ENCODE data around the gene EED. TPM values are rescaled to one million over a fixed set of nuclear protein-coding genes. Genes with fewer than 3 reads are reported as not detected.

EED gene
- total RNA-seq, result 10 to 100 TPM; 21.9 to 28.3 TPM

DNA sequence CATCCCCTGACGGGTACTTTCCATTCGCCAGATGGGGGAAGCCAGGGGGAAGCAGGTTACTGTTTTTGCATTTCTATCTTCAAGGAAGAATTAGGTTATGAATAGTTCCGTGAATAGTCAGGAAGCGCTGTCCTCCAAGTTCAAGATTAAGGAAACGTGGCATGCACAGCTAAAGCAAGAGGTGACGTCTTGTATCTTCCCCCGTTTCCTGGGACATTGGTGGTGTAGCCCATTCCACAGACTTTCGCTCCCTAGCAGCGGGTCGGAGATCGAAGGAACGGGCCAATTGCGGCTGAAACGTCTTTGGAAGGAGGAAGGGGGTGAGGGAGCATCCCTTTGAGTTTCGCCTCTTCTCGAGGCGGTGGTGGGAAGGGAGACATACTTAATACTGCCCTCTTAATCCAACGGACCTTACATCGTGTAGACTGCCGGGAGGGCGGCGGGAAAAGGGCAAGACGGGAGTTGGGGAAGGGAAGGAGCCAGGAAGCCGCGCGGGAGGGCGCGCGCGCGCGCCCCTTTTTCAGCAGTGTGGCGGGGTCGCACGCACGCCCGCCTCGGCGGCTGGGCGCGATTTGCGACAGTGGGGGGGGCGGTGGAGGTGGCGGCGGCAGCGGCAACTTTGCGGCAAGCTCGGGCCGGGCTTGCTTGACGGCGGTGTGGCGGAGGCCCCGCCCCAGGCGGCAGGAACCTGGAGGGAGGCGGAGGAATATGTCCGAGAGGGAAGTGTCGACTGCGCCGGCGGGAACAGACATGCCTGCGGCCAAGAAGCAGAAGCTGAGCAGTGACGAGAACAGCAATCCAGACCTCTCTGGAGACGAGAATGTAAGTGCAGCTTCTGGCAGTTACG, at the start of gene EED:
EED (plus strand) TSS at position 232 of the 847 bp plus-strand sequence; CDS start at position 709, 477 bp downstream.
- Histone ChIP-seq H3K9me3 (no peaks in the 10 kb centered on the region), H3K27me3 (no peaks in the 10 kb centered on the region), H3K27ac (peak within 1 kb of the TSS; percentile 96), H3K4me3 (peak within 1 kb of the TSS; percentile 70), H3K4me1 (peaks cover 13% of the 10 kb centered on the region), H3K36me3 (no peaks in the 10 kb centered on the region), H3K9ac (ENCODE audit: low read depth in 2 of 2, low read length in 2 of 2) (peak within 1 kb of the TSS; percentile 96)
- intact Hi-C loops (cut with DNase I), result no loop called here
- peak; percentile 94 for DNase-seq
- no peak for TF ChIP-seq CTCF (IDR thresholded peaks at IDR 0.05)

- intact Hi-C loops (cut with DNase I), result loop anchor here (5.0 to 10.0 kb wide), 2 partner anchors 153 to 340 kb away; partner anchors contain the start of gene CCDC83
- no peak overlapping the region for H3K4me3 ChIP-seq
- H3K9ac ChIP-seq (ENCODE audit: low read depth in 2 of 2, low read length in 2 of 2), result no peak overlapping the region
- H3K9me3 ChIP-seq, result no peaks in the 10 kb centered on the region
- no peak overlapping the region for H3K27ac ChIP-seq
- no peak for DNase-seq
- no peaks in the 10 kb centered on the region for H3K4me1 ChIP-seq
- TF ChIP-seq CTCF (IDR thresholded peaks at IDR 0.05), result no peak
- no peaks in the 10 kb centered on the region for H3K36me3 ChIP-seq
- no peaks in the 10 kb centered on the region for H3K27me3 ChIP-seq
Observed at GRCh38 chr11:86194998-86195397, 49.6 kb upstream of the EED start.

- Histone ChIP-seq H3K9me3 (no peaks in the 10 kb centered on the region), H3K36me3 (no peaks in the 10 kb centered on the region), H3K27me3 (no peaks in the 10 kb centered on the region), H3K9ac (ENCODE audit: low read depth in 2 of 2, low read length in 2 of 2) (no peak overlapping the region), H3K4me1 (no peaks in the 10 kb centered on the region), H3K27ac (no peak overlapping the region), H3K4me3 (no peak overlapping the region)
- no peak for DNase-seq
- intact Hi-C loops (cut with DNase I), result loop anchor here (10.0 kb wide), 1 partner anchor 341 kb away; the partner anchor contains the start of gene CCDC83
- TF ChIP-seq CTCF (IDR thresholded peaks at IDR 0.05), result no peak
Observed at GRCh38 chr11:86196085-86196696, 48.4 kb upstream of the EED start.

- intact Hi-C loops (cut with DNase I), result loop anchor here (10.0 kb wide), 1 partner anchor 342 kb away; the partner anchor contains the start of gene CCDC83
- Histone ChIP-seq H3K4me1 (no peaks in the 10 kb centered on the region), H3K27ac (no peak overlapping the region), H3K27me3 (no peaks in the 10 kb centered on the region), H3K9me3 (no peaks in the 10 kb centered on the region), H3K9ac (ENCODE audit: low read depth in 2 of 2, low read length in 2 of 2) (no peak overlapping the region), H3K36me3 (no peaks in the 10 kb centered on the region), H3K4me3 (no peak overlapping the region)
- no peak for TF ChIP-seq CTCF (IDR thresholded peaks at IDR 0.05)
- DNase-seq, result no peak
Observed at GRCh38 chr11:86196913-86197312, 47.6 kb upstream of the EED start.

DNA sequence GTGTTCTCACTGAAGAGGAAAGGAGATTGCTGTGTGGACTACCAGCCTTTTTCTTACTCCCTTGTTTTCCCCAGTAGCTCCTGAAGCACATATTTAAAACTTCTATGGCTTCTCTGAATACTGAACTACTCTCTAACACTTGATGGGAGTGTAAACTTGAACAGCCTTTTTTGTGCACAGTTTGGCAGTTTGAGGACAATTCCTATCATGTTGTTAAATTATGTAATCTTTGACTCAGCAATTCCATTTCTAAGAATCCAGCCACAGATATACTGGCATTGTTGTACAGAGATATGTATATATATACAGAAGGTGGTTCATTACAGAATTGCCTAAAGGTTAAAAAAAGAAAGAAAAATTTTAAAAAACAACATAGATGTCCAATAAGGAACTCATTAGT, 47.1 kb upstream of the EED start:
- no peak for TF ChIP-seq CTCF (IDR thresholded peaks at IDR 0.05)
- Histone ChIP-seq H3K9ac (ENCODE audit: low read depth in 2 of 2, low read length in 2 of 2) (no peak overlapping the region), H3K9me3 (no peaks in the 10 kb centered on the region), H3K4me1 (no peaks in the 10 kb centered on the region), H3K27ac (no peak overlapping the region), H3K27me3 (no peaks in the 10 kb centered on the region), H3K4me3 (no peak overlapping the region), H3K36me3 (no peaks in the 10 kb centered on the region)
- intact Hi-C loops (cut with DNase I), result loop anchor here (10.0 kb wide), 1 partner anchor 343 kb away; the partner anchor contains the start of gene CCDC83
- DNase-seq, result no peak
